ENCODE data around the gene FCHSD2.
A peak's percentile ranks its signal among the peaks of the same experiment; 100 is the strongest.
"Not testable (repeated sequence)": the region's sequence is repeated elsewhere in the genome, so short reads cannot be mapped to it uniquely, and the experiment has no call there.

FCHSD2 gene

GRCh38 chr11:72812967-72813739 lies 329.0 kb downstream of the FCHSD2 start:
- TF ChIP-seq CTCF (IDR thresholded peaks at IDR 0.05; ENCODE audit: low read length, missing control alignments), result peak; percentile 67
- H3K4me3 ChIP-seq (replicated peaks; ENCODE audit: low read depth, low read length), result peak overlapping the region; percentile 85
- peak; percentile 61 for DNase-seq (ENCODE audit: low read depth)

GRCh38 chr11:72812604-72812966 lies 329.5 kb downstream of the FCHSD2 start:
- H3K4me3 ChIP-seq (replicated peaks; ENCODE audit: low read depth, low read length), result peak overlapping the region; percentile 85
- no peak for TF ChIP-seq CTCF (IDR thresholded peaks at IDR 0.05; ENCODE audit: low read length, missing control alignments)
- DNase-seq (ENCODE audit: low read depth), result no peak

- DNase-seq (ENCODE audit: low read depth); H3K4me3 ChIP-seq (replicated peaks; ENCODE audit: low read depth, low read length): not testable (repeated sequence)
Measured at GRCh38 chr11:72811686-72812085, 330.4 kb downstream of the FCHSD2 start.

GRCh38 chr11:72808331-72808798 lies 333.8 kb downstream of the FCHSD2 start:
- no peak for DNase-seq (ENCODE audit: low read depth)
- TF ChIP-seq CTCF (IDR thresholded peaks at IDR 0.05; ENCODE audit: low read length, missing control alignments), result no peak
- no peak overlapping the region for H3K4me3 ChIP-seq (replicated peaks; ENCODE audit: low read depth, low read length)

GRCh38 chr11:72807792-72808191 lies 334.3 kb downstream of the FCHSD2 start:
- TF ChIP-seq CTCF (IDR thresholded peaks at IDR 0.05; ENCODE audit: low read length, missing control alignments), result no peak
- H3K4me3 ChIP-seq (replicated peaks; ENCODE audit: low read depth, low read length), result no peak overlapping the region
- no peak for DNase-seq (ENCODE audit: low read depth)

GRCh38 chr11:72807021-72807693 lies 335.0 kb downstream of the FCHSD2 start:
- no peak for TF ChIP-seq CTCF (IDR thresholded peaks at IDR 0.05; ENCODE audit: low read length, missing control alignments)
- no peak overlapping the region for H3K4me3 ChIP-seq (replicated peaks; ENCODE audit: low read depth, low read length)
- no peak for DNase-seq (ENCODE audit: low read depth)

GRCh38 chr11:72806378-72806777 lies 335.7 kb downstream of the FCHSD2 start:
- not testable (repeated sequence) for DNase-seq (ENCODE audit: low read depth); H3K4me3 ChIP-seq (replicated peaks; ENCODE audit: low read depth, low read length)

- no peak for DNase-seq (ENCODE audit: low read depth)
- no peak overlapping the region for H3K4me3 ChIP-seq (replicated peaks; ENCODE audit: low read depth, low read length)
- TF ChIP-seq CTCF (IDR thresholded peaks at IDR 0.05; ENCODE audit: low read length, missing control alignments), result no peak
Measured at GRCh38 chr11:72805216-72805615, 336.9 kb downstream of the FCHSD2 start.

Data from fibroblast of pulmonary artery (primary cell).